Activated T-cell treated with anti-CD3 and anti-CD28 coated beads for 4 hours (primary cell): ENCODE data around the gene IFITM10.
"Not testable (repeated sequence)": the region's sequence is repeated elsewhere in the genome, so short reads cannot be mapped to it uniquely, and the experiment has no call there.

Experiments
- DNase-seq: peaks from one replicate; pipeline ENCODE4 v3.0.0-alpha.2; 2020

Gene IFITM10

DNA sequence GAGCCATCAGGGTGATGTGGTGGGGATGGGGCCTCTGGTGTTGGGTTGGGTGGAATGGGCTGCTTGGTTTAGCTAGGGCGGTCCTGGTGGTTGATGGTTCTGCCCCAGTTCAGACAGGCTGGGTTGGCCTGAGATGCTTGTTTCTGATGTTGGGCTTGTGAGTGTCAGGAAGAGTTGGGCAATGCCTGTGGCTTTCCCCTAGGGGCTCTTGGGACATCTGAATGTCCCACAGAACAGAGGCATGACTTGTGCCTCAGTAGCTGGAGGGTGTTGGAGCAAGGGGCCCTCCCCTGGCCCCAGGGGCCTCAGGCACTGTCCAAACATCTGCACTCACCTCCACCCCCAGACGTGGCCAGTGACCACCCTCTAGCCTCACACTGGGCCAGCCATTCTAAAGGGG, 27.3 kb upstream of the IFITM10 start:
- DNase-seq = no peak

DNA sequence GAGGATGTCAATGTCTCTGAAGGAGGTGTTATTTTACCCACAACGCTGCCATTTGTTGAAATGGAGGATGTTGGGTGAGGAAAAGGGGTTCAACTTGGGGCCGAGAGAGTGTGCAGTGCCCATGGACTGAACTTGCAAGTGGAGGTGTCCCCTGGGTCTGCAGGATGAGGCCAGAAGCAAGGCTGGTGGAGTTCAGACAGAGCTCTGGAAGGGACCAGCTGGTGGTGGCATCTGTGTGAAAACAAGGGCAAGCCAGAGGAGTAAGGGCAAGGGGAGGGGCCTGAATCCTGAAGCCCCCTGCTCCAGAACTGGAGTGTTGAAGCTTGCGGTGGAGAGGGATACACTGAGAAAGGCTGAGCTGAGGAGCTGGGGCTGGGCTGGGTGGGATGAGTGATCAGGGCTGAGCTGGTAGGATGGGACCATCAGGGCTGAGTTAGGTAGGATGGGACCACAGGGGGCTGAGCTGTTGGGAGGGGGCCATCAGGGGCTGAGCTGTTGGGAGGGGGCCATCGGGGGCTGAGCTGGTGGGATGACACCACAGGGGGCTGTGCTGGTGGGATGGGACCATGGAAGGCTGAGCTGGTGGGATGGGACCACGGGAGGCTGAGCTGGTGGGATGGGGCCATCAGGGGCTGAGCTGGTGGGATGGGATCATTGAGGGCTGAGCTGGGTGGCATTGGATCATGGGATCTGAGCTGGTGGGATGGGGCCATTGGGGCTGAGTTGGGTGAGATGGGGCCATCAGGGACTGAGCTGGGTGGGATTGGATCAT, 26.7 kb upstream of the IFITM10 start:
- DNase-seq = no peak

DNA sequence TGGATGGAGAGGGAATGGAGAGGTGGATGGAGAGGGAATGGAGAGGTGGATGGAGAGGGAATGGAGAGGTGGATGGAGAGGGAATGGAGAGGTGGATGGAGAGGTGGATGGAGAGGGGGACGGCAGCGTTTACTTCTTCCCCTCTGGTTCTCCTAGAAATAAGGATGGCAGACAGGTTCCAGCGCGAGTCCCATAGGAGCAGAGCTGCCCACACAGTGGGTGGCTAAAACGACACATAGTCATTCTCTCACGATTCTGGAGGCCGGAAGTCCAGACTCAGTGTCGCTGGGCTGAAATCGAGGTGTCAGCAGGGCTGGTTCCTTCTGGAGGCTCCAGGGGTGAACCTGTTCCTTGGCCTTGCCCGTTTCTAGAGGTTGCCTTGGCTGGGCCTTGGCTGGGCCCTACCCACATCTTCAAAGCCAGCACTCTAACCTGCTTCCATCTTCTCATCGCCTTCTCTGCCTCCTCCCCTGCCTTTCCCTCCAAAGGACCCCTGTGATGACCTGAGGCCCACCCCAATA, 26.0 kb upstream of the IFITM10 start:
- DNase-seq = no peak

DNA sequence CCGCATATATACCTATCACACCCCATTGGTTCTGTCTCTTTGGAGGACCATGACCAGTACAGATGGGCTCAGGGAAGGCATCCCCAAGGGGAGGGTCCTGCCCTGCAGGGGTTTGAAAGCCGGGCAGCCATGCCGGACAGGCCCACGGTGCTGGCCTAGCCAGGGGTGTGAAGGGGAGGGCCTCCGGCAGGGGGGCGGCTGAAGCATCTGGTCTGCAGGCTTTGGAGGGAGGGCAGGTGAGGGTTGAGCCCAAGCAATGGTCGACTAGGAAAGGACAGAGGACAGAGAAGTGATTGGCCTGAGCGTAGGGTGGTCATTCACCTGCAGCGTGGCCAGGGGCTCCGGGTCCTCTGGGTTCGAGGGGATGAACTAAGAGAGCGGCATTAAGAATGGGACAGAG, 24.5 kb upstream of the IFITM10 start:
- DNase-seq = no peak

DNA sequence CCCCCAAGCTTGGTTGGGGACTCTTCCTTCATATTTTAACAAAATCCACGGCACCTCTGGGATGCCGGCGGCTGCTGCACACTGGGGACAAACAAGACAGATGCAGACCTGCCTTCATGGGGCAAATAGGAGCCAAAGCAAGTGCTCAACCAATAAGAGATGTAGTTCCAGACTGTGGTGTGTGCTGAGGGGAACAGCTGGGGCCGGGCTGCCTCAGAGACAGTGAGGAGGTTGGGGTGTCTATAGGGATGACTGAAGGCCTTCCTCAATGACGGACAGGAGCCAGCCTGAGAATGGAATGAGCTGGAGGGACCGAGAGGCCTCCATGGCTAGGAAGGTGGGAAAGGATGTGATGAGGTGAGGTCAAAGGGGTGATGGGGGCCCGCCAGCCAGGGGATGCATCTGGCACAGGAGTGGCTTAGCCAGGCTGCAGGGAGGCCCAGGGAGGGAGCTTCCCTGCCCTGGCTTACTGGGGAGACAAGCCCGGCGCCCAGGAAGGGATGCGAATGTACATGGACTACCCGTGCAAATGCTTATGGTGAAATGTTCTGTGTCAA, 23.7 kb upstream of the IFITM10 start:
- DNase-seq = no peak

DNA sequence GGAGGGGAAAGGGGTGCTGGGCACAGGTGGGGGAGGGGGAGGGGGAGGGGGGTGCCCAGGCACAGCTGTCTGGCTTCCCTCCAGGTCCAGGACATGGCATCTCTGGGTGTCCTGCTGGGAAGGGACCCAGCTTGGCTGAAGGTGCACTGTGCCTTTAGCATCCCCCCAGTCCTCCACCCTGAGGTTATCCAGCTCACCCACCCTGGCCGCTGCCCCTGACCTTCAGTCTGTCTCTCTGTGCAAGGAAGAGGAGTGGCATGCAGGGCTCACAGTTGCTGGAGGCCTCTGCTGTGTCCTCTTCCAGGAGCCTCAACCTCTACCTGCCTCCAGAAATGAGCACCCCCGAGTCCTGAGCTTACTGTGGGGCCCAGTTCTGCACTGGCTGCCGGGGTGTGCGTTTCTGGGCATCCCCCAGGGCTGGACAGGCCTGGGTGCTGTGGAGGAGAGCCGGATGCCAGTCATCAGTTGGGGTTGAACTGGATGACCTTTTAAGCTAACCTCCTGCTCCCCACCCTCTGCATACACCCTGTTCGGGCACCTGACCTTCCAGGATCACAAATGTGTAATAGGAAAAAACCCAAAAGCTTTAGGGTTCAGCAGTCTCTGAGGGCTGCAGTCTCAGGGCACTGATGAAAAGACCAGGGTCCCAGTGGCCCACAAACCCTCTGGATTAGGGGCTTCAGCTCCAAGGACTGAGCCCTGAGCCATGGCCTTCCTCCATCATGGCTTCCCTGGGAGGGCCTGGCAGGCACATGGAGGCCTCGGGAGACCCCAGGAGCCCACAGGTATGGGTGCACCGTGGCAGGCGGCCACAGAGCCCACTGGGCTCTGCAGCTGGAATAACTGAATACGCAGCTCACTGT, 23.0 kb upstream of the IFITM10 start:
- DNase-seq = no peak

DNA sequence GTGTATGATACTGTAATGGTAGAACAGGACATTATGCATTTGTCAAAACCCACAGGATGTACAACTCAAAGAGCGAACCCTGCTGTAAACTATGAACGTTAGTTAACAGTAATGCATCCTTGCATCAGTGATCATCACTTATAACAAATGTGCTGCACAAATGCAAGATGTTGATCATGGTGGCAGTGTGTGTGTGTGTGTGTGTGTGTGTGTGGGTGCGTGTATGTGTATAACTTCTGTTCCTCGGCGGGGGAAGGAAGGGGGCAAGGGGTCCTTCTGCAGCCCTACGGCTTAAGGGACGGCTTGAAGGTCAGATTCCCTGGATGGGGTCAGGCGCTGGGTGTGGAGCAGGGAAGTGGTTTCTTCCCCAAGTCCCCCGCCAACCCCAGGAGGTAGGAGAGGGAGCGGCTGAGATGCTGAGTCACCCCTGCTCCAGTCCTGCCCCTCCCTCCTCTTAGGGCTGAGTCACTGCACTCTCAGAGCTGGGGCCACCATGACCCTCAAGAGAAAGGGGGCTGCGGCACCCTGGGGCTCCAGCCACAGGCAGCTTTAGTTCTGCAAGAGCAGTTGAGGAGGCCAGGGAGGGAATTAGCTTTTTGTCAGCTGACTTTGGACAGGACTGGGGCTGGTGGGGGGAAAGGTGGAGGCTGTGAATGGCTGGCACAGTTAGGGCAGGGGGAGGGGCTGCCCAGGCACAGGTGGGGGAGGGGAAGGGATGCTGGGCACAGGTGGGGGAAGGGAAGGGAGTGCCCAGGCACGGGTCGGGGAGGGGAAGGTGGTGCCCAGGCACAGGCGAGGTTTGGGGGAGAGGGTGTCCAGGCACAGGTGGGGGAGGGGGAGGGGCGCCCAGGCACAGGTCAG, 22.1 kb upstream of the IFITM10 start:
- peak; percentile 44 for DNase-seq

DNA sequence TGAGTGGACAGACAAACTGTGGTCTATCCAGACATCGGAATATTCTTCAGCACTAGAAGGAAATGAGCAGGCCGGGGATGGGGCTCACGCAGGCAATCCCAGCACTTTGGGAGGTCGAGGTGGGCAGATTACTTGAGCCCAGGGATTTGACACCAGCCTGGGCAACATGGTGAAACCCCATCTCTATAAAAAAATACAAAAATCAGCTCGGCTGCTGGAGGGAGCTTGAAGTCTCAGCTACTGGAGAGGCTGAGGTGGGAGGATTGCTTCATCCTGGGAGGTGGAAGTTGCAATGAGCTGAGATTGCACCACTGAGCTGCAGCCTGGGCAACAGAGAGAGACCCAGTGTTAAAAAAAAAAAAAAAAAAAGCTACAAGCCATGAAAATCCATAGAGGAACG, 21.3 kb upstream of the IFITM10 start:
- DNase-seq = no peak

DNA sequence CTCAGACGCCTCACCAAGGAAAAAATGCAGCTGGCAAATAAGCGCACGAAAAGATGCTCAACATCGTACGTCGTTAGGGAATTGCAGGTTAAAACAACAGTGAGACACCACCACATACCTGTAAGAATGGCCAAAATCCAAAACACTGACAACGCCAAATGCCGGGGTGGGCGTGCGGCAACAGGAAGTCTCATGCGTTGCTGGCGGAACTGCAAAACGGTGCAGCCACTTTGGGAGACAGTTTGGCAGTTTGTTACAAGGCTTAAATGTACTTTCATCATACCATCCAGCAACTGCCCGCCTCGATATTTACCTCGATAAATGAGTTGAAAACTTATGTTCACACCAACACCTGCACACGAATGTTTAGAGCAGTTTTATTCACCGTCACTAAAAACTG, 20.9 kb upstream of the IFITM10 start:
- DNase-seq = no peak

DNA sequence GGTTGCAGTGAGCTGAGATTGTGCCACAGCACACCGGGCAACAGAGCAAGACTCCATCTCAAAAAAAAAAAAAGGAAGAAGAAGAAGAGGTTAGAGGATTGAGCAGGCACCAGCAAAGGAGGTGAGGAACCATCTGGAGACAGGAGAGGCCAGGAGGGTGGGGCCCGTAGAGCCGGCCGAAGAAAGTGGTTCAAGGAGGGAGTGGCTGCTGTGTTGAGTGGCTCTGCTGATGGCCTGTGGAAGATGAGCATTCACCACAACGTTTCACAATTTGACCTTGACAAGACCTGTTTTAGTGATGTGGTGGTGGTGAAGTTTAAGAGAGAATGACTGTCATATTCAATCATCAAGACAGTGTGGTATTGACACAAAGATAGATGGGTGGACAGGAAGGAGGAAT, 20.1 kb upstream of the IFITM10 start:
- no peak for DNase-seq

DNA sequence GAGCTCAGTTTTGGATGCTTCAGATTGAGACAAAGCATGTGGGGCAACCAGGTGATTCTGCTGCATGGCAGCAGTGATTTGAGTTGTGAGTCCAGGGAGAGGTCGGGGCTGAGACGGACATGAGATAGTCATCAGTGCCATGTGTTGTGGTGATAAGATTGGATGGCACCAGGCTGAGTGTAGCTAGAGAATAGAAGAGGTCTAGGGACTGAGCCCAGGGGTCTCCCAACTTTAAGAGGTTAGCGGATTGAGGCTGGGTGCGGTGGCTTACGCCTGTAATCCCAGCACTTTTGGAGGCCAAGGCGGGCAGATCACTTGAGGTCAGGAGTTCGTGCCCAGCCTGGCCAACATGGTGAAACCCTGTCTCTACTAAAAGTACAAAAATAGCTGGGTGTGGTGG, 19.7 kb upstream of the IFITM10 start:
- no peak for DNase-seq

DNA sequence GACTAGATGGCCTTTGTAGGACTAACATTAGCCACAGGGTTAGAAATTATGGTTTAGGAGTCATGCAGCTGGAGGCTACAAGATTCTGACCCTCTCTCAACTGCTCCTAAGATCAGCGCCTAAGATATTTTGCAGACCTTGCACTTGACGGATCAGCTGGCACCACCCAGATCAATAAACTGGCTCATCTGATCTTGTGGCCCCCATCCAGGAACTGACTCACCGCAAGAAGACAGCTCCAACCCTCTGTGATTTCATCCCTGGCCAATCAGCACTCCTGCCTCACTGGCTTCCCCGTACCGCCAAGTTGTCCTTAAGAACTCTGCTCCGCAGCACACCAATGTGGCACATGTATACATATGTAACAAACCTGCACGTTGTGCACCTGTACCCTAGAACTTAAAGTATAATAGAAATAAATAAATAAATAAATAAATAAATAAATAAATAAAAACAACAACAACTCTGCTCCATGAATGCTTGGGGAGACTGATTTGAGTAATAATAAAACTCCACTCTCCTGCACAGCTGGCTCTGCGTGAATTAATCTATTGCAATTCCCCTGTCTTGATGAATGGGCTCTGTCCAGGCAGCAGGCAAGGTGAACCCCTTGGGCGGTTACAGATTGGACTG, 19.0 kb upstream of the IFITM10 start:
- not testable (repeated sequence) for DNase-seq

DNA sequence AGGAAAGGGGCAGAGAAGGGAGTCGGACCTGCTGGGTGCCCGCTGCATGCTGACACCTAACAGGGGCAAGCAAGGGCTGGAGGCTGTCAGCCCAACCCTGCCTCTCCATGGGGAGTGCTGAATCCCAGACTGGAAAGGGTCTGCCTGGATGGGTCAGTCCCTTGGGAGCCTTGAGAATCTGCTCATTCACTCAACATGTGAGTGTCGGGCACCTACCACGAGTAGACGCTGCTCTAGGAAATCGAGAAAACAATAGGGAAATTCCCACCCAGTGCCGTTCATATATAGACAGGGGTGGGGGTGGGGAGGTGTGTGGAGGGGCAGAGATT, 17.7 kb upstream of the IFITM10 start:
- no peak for DNase-seq

DNA sequence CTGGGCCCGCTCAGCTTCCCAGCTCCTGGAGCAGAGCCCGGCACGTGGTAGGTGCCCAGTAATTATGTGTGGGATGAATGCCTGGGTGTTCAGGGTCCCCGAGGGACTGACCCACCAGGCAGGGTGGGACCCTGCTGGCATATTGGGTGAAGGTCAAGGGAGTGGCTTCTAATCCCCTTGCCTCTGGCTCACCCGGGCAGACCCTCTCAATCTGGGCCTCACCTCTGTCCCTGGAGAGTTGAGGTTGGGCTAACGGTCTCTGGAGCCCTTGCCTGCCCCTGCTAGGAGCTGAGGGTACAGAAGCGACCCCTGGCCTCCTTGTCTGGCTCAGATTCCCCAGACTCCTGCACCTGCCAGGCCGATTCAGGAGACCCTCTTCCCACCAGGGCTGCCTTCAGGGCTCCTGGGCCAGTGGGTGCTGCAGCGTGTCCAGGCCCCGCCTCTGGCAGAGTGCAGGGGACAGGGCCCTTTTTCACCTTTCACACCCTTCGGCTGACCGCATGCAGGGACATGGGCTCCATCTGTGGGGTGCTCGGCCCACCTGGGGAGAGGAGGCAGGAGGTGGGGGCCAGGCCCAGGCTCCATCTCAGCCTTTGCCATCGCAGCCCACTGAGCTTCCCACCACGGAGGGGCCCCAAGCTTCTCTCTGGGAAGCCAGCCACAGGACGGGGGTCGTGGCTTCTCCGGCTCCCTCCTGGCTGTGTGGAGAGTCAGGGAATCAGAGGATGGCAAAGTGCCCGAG, 17.2 kb upstream of the IFITM10 start:
- no peak for DNase-seq

DNA sequence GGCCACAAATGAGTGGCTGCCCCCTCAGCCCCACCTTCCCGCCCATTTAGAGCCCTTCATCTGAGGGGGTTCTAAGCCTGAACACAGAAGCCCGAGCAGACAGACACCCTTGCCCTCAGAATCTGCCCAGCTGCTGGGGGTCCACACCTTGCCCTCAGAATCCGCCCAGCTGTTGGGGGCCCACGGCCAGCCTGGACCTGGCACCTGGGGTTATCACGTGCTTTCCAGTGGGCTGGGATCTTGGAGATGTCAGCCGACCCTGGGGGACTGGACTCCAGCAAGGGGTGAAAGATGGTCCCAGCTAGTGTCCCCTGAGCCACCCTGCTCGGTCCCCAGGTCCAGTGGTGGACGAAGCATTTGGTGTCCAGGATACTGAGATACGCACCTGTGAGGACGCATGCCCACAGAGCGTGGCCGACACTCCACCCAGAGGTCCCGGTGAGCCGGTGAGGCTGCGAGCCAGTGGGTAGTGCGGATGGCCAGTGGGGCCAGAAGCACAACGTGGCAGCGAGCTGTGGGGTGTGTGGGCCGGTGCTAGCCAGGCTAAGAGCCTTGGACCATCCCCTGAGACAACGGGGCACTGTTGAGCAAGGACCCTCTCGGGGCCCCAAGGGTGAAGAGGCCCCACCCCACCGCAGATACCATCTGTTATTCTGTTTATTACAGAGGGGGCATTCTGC, 16.5 kb upstream of the IFITM10 start:
- DNase-seq = no peak

DNA sequence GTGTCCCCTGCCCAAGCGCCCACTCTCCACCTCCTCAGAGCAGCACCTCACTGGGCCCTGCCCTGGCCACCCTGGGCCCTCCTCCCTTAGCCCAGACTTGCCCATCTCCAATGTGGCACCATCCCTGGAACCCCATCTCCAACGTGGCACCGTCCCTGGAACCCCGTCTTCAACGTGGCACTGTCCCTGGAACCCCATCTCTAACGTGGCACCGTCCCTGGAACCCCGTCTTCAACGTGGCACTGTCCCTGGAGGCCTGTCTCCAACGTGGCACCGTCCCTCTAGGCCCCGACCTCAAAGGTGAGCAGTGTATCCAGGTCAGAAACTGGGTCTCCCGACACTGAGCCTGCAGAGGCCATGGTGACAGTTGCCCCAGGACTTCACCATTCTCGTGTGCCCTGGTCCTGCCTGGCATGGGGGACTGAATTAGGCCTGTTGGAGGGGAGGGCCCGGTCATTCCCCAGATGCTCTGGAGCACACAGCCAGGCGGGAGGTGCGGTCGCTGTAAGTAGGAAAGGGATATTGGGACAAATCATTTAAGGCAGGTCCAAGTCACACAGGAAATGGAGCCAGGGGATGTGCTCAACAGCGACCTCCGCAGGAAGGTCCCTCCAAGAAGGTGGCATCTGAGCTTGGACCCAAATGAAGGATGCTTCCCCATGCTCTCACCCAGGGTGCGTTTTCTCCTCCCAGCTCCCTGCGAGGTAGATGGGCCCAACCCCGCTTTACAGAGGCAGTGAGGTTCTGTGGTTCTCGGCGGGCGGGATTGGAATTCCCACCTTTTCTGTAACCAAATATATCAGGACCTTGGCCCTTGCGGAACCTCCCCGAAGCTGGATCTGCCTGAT, 15.7 kb upstream of the IFITM10 start:
- no peak for DNase-seq

DNA sequence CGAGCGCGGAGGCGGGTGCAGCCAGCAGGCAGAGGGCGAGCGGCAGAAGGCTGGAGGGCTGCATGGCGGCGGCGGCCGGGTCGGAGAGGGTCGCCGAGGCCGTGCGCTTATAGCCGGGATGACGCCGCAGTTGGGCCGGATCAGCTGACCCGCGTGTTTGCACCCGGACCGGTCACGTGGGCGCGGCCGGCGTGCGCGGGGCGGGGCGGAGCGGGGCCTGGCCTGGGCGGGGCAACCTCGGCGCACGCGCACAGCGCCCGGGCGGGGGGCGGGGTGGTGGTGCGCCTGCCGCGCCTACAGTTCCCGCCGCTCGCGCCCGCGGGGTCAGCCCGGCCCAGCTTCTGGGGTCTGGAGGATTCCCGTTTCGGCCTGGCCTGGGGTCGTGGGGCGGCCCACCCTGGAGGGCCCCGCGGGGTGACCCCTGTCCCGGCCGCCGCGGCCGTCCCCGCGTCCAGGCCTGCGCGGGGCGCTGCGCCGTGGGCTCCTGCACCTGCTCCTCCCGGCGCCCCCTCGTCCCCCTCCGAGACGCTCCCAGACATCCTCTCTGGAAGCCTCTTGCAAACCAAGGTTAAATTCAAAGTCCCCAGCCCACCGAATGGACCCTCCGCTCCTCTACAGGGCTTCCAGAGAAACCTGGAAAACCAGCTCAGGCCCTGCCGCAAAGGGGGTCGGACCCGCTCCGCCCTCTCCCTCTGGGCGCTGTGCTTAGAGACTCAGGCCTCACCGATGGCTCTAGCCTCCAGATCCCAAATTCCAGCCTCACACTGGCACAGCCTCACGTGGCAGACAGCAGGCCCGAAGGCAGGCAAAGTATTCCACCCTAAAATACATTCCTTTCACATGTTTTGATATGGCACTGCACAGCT, 13.6 kb upstream of the IFITM10 start, which contains the start of gene CTSD:
CTSD (minus strand) TSS at position 132 of the 866 bp plus-strand sequence; CDS start at position 64, 68 bp downstream.
- peak; percentile 83 for DNase-seq

DNA sequence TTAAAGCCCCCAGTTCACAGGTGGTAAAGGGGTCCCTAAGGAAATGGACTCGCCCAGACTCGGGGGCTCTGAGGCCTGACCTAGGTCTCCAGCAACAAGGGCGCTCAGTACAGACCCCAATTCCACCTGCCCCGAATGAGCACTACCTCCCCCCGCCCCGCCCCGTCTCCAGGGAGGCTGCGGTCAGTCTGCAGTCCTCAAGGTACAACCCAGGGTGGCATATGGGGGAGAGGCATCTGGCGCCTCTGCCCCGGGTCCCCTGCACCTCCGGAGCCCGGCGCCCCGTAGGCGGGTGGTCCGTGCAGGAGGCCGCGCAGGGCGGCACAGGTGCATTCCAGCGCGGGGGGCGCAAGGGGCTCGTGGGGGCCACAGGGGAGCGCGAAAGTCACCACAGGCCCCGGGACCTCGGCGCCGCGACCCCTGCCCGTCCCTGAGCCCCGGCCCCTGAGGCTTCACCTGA, 13.0 kb upstream of the IFITM10 start:
- no peak for DNase-seq
